RWPE2 (cell line): Measurements from ENCODE around the gene COL4A3.

ENCODE experiments used
- ATAC-seq: fragments of 200-7000 bp; cut with Tn5 transposase; 3 replicates; pipeline ENCODE4 v1.9.1; 2021; ENCODE audit warnings: low read depth
- DNase-seq: peaks from one replicate; pipeline ENCODE4 v3.0.0-alpha.2; 2020; ENCODE audit warnings: low spot score
- H3K27ac ChIP-seq: fragments of 450-650 bp; 2 replicates; pipeline ENCODE4 v1.5.1; 2017; ENCODE audit warnings: mild to moderate bottlenecking; ENCODE audit not compliant: poor library complexity, severe bottlenecking
- H3K27me3 ChIP-seq: fragments of 250-450 bp; sonication (Bioruptor Pico); 2 replicates; pipeline ENCODE4 v1.5.1; 2021; ENCODE audit warnings: mild to moderate bottlenecking, moderate library complexity; ENCODE audit not compliant: insufficient read depth, poor library complexity, severe bottlenecking
- H3K36me3 ChIP-seq: fragments of 250-450 bp; sonication (Bioruptor Pico); 2 replicates; pipeline ENCODE4 v1.5.1; 2020; ENCODE audit warnings: low read depth, mild to moderate bottlenecking, moderate library complexity
- H3K4me1 ChIP-seq: fragments of 250-450 bp; sonication (Bioruptor Pico); 2 replicates; pipeline ENCODE4 v1.5.1; 2021; ENCODE audit warnings: mild to moderate bottlenecking, moderate library complexity; ENCODE audit not compliant: insufficient read depth, poor library complexity, severe bottlenecking
- H3K4me3 ChIP-seq: fragments of 250-450 bp; sonication (Bioruptor Pico); 2 replicates; pipeline ENCODE4 v1.5.1; 2021; ENCODE audit warnings: mild to moderate bottlenecking, moderate library complexity; ENCODE audit not compliant: severe bottlenecking
- H3K9me3 ChIP-seq: fragments of 250-450 bp; sonication (Bioruptor Pico); 2 replicates; pipeline ENCODE4 v1.5.1; 2021; ENCODE audit warnings: mild to moderate bottlenecking, moderate library complexity; ENCODE audit not compliant: severe bottlenecking
- CTCF ChIP-seq: fragments of 450-650 bp; IDR thresholded peaks from one replicate; pipeline ENCODE4 v1.5.1; 2017; ENCODE audit warnings: mild to moderate bottlenecking, moderate library complexity; ENCODE audit not compliant: poor library complexity, severe bottlenecking

The COL4A3 gene

GRCh38 chr2:227163998-227164762 is at the start of gene COL4A3, which contains the start of gene COL4A4:
TSS of gene COL4A3 (plus strand) at chr2:227164624. CDS start at chr2:227164727, 103 bp downstream.
TSS of gene COL4A4 (minus strand) at chr2:227164205. CDS start at chr2:227147483, 16,722 bp downstream.
- peak within 1 kb of the TSS; percentile 40 for H3K4me3 ChIP-seq
- peaks cover 40% of the 10 kb centered on the region for H3K27me3 ChIP-seq
- peak; percentile 82 for ATAC-seq
- no peak for TF ChIP-seq CTCF
- DNase-seq = peak; percentile 43
- H3K4me1 ChIP-seq = no peaks in the 10 kb centered on the region
- H3K36me3 ChIP-seq = no peaks in the 10 kb centered on the region
- H3K27ac ChIP-seq = no peak within 1 kb of the TSS
- H3K9me3 ChIP-seq = peaks cover 2% of the 10 kb centered on the region

GRCh38 chr2:227115761-227116160 is 48.7 kb upstream of the COL4A3 start:
- Histone ChIP-seq H3K4me1 (no peaks in the 10 kb centered on the region), H3K27ac (no peak overlapping the region), H3K9me3 (no peaks in the 10 kb centered on the region), H3K36me3 (no peaks in the 10 kb centered on the region), H3K4me3 (no peak overlapping the region), H3K27me3 (no peaks in the 10 kb centered on the region)
- DNase-seq (no peak), ATAC-seq (no peak)
- TF ChIP-seq CTCF = no peak

- H3K4me3 ChIP-seq = no peak overlapping the region
- TF ChIP-seq CTCF = no peak
- H3K27me3 ChIP-seq = no peaks in the 10 kb centered on the region
- no peak for DNase-seq
- H3K36me3 ChIP-seq = no peaks in the 10 kb centered on the region
- no peak overlapping the region for H3K27ac ChIP-seq
- no peak for ATAC-seq
- no peaks in the 10 kb centered on the region for H3K9me3 ChIP-seq
- H3K4me1 ChIP-seq = no peaks in the 10 kb centered on the region
Observed at GRCh38 chr2:227117027-227117426, 47.4 kb upstream of the COL4A3 start.

- DNase-seq (no peak), ATAC-seq (no peak)
- H3K9me3 ChIP-seq = no peaks in the 10 kb centered on the region
- TF ChIP-seq CTCF = no peak
- H3K4me1 ChIP-seq = no peaks in the 10 kb centered on the region
- no peak overlapping the region for H3K4me3 ChIP-seq
- H3K27me3 ChIP-seq = no peaks in the 10 kb centered on the region
- H3K36me3 ChIP-seq = no peaks in the 10 kb centered on the region
- H3K27ac ChIP-seq = no peak overlapping the region
Observed at GRCh38 chr2:227117852-227118251, 46.6 kb upstream of the COL4A3 start.

GRCh38 chr2:227118353-227118752 is 46.1 kb upstream of the COL4A3 start:
- Histone ChIP-seq H3K27me3 (no peaks in the 10 kb centered on the region), H3K36me3 (no peaks in the 10 kb centered on the region), H3K9me3 (no peaks in the 10 kb centered on the region), H3K4me1 (no peaks in the 10 kb centered on the region), H3K27ac (no peak overlapping the region), H3K4me3 (no peak overlapping the region)
- TF ChIP-seq CTCF = no peak
- ATAC-seq (no peak), DNase-seq (no peak)
